Measurements from ENCODE around the gene NELL2.

DNA sequence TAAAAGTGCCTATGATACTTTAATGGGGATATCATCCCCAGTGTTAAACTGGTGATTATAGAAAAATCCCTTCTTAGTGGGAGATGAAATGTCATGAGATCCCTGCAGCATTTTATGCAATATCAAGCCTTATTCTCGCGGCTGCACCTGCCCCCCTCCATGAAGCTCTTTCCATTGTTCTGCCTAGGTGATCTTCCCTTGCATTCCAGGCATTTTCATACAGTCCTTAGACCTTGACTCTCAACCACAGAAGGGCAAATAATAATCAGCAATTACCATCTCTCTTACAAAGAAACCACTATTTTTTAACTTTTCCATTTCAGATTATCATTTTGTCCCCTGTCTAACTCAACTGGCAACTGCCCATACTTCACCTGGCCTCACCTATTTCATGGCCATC lies 352.3 kb downstream of the NELL2 start:
- TF ChIP-seq TAF1 (IDR thresholded peaks at IDR 0.05; ENCODE audit: borderline replicate concordance, insufficient read depth, low read length) (no peak), POLR2AphosphoS5 (IDR thresholded peaks at IDR 0.05; ENCODE audit: low read depth, low read length) (no peak)

Data from PFSK-1 (cell line).